HCT116 (cell line): ENCODE measurements around the gene GALNT17.

Source experiments
- CBX3 ChIP-seq: IDR thresholded peaks from 2 replicates; pipeline ENCODE4 v1.6.1; 2012; ENCODE audit warnings: low read depth
- CEBPB ChIP-seq: IDR thresholded peaks from 2 replicates; pipeline ENCODE4 v1.6.1; 2012; ENCODE audit warnings: low read depth
- EZH2phosphoT487 ChIP-seq: fragments of 200-600 bp; IDR thresholded peaks from 2 replicates; pipeline ENCODE4 v1.6.1; 2018; ENCODE audit warnings: antibody characterized with exemption, borderline replicate concordance
- JUND ChIP-seq: IDR thresholded peaks from 2 replicates; pipeline ENCODE4 v1.6.1; 2012
- POLR2A ChIP-seq: IDR thresholded peaks from 2 replicates; pipeline ENCODE4 v1.7.0; 2011; ENCODE audit warnings: borderline replicate concordance; ENCODE audit not compliant: insufficient read depth, insufficient read length; ENCODE audit errors: extremely low read depth
- RAD21 ChIP-seq: IDR thresholded peaks from 2 replicates; pipeline ENCODE4 v1.6.1; 2012; ENCODE audit warnings: low read depth, mild to moderate bottlenecking
- SIN3A ChIP-seq: IDR thresholded peaks from 2 replicates; pipeline ENCODE4 v1.6.1; 2012; ENCODE audit warnings: low read depth
- YY1 ChIP-seq: IDR thresholded peaks from 2 replicates; pipeline ENCODE4 v1.6.1; 2011; ENCODE audit warnings: low read length, low read depth, moderate library complexity, mild to moderate bottlenecking; ENCODE audit not compliant: insufficient replicate concordance; ENCODE audit errors: extremely low read depth
- ZFX ChIP-seq: fragments of 450-650 bp; IDR thresholded peaks from 2 replicates; pipeline ENCODE4 v1.6.1; 2017
- ZNF274 ChIP-seq: fragments of 200-500 bp; sonication (Bioruptor generic); IDR thresholded peaks from 2 replicates; pipeline ENCODE4 v1.6.1; 2014; ENCODE audit warnings: mild to moderate bottlenecking, low read depth, low read length, inconsistent platforms
- TF ChIP-seq, protein P1 (sequence below), 3 experiments: fragments of 200-600 bp in 1 of 3; sonication (generic) in 1 of 3; IDR thresholded peaks in 2 of 3; conservative IDR thresholded peaks in 1 of 3; 2 replicates each; pipeline ENCODE4 v1.5.1; 2012 to 2017; ENCODE audit warnings: low read depth in 2 of 3, low read length in 2 of 3, antibody characterized with exemption in 1 of 3, borderline replicate concordance in 1 of 3, control low read depth in 1 of 3, mild to moderate bottlenecking in 1 of 3, mixed read lengths in 1 of 3, mixed run types in 1 of 3, moderate library complexity in 1 of 3; ENCODE audit not compliant: insufficient read depth in 1 of 3

DNA sequence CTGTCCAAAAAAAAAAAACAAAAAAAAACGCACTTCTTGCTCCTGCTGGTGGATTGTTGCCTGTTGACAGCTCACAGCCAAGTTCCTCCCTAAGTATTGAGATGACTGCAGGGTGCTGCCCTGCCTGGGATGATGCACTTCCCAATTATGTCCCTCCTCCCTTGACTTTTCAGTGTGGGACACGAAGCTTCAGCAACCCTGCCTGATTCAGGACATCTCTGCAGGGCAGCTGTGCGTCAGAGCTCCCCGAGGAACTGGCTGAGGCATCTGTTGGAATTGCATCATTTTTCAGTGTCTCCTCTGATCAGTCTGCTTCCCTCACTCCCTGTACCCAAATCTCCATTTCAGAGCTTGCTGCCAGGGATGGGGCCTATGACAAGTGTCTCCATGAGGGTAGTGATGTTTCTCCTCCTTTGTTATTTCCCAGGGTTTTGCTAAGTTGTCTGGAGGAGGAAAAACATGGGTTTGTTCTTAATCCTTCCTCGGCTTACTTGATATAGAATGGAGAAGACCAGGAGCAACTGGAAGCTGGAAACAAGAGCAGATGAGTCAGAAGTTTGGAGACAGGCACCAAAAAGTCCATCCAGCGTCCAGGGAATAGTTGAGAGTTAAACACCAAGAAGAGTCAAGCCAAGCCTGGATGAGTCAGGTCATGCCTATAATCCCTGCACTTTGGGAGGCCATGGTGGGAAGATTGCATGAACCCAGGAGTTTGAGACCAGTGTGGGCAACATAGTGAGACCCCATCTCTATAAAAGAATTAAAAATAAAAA is 355.1 kb downstream of the GALNT17 start:
- TF ChIP-seq JUND (no peak), RAD21 (no peak), CBX3 (no peak), YY1 (no peak), CEBPB (no peak), ZNF274 (no peak), EZH2phosphoT487 (no peak), POLR2A (no peak), SIN3A (no peak), ZFX (no peak)
- TF ChIP-seq, protein P1, sequence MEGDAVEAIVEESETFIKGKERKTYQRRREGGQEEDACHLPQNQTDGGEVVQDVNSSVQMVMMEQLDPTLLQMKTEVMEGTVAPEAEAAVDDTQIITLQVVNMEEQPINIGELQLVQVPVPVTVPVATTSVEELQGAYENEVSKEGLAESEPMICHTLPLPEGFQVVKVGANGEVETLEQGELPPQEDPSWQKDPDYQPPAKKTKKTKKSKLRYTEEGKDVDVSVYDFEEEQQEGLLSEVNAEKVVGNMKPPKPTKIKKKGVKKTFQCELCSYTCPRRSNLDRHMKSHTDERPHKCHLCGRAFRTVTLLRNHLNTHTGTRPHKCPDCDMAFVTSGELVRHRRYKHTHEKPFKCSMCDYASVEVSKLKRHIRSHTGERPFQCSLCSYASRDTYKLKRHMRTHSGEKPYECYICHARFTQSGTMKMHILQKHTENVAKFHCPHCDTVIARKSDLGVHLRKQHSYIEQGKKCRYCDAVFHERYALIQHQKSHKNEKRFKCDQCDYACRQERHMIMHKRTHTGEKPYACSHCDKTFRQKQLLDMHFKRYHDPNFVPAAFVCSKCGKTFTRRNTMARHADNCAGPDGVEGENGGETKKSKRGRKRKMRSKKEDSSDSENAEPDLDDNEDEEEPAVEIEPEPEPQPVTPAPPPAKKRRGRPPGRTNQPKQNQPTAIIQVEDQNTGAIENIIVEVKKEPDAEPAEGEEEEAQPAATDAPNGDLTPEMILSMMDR (IDR thresholded peaks at IDR 0.05 in 2 of 3, conservative IDR thresholded peaks at IDR 0.05 in 1 of 3; ENCODE audit: borderline replicate concordance in 1 of 3, insufficient read depth in 1 of 3, low read depth in 2 of 3, low read length in 2 of 3): no peak
